Inflammatory macrophage (primary cell): ENCODE measurements around the gene GULP1.

Source experiments
- DNase-seq, 2 donors: peaks; one replicate each; pipeline ENCODE4 v3.0.0-alpha.2; 2020 to 2022

The GULP1 gene

DNA sequence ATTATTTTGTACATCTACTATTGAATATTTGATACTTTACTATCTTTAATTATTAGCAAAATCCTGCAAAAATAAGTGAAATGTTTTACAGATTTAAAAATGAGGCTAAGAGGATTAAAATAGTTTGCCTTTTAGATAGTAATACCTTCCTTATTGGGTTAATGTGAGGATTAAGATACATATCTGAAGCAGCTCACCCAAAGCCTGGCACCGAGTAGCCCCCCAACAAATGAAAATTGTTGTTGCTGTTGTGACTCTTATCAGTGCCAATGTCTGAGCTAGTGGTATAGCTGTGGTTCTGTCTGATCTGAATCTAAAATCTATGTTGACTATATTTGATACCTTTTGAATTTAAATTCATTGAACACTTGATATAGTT is 34.6 kb downstream of the GULP1 start:
- DNase-seq: no peak

DNA sequence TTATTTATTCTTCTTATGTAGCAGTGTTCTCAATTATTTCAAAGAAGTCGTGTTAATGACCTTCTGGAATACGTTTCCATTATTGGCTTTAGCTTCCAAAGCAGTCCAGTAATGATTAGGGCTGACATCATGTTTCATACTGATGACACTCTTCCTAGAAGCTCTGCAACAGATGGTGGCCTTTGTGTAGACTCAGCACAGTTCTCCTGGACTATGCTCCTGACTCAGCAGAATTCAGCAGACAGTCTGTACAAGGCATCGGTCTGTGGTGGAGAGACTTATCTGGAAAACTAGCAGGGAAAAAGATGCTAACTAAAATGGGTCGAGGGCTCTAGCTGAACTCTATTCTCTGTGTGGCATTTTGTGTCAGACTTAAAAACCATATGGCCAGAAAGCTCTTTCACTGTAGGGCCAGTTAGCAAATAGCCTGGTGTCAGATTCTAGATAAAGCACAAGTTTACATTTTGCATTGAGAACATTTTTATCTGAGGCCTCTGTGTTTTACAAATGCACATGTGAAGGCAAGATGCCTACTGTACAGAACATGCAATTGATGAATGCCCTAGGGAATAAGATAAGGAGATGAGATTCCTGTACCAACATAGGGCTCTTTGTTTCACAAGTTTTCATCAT is 35.1 kb downstream of the GULP1 start:
- no peak for DNase-seq

DNA sequence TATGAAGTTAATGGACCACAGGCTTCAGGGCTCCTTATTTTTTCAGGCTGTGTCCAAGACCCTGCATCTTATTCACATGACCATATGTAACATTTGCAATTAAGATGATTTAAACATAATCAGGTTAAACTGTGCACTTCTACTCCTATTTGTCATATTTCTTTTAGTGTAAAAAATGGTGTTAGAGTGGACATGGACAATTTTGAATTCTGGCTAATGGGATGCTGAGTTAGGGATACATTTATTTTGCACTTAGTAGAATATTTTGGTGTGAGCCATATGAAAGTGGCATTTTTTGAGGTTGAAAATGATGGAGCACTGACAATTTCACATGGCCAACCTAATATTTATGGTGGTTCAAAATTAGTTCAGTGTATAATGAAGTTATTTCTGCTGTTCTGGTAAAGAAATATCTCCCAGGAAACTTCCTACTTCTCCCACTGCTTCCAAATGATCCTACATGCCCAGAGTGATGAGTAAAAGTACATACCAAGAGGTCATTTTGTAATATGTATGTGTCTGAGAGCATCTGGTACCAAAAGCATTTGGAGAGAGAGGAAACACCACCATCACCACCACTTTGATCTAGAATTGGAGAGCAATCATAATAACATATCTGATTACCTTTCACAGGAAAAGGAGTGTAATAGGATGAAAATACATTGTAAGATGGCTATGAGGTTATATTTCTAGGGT is 36.0 kb downstream of the GULP1 start:
- DNase-seq: no peak

DNA sequence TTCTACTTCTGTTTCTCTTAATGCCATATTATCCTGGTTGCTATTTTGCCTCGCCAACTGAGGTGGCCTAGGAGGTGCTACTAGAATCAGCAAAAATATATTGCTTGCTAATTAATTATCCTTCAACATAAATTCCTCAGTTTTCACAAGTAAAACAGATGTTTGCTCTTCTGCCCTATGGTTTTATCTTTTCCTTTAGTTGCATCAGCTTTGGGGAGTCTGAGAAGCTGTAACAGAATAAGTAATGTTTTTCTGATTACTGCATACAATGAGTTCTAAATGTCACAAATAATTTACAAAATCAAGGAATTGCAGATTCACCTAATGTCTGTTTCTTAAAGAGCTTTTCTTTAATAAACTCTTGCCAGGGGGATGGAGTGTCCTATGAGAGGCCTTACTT is 36.7 kb downstream of the GULP1 start:
- no peak for DNase-seq

DNA sequence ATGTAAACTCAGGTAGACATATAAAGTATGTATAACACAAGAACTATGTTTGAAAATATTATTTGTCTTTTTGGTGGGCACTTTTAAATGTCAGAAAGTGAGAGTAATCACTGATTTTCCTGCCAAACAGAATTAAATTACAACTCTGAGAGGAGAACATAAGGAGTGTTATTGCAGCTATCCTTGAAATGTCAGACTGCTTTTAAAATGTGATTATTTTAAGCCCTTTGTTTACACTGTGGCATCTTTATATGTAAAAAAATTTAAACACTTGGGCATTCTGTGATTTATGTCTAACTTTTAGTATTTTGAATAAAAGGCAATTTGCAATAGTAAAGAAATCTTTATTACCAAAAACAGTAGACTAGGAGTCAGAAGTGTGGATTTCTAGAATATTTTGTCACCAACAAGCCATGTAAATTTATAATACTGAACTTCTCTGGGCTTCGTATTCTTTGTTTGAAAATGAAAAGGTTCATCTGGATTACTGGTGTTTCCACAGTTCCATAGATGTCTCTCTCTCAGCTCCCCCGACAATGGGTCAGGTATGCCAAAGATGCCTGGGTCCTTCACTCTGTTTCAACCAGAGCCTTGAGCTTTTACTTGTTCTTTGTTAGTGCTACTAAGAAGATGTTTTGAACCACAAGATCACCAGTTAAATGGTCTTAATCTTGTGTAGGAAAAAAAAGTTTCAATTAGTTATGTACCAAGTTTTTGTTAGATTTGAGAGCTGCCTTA is 38.8 kb downstream of the GULP1 start:
- no peak for DNase-seq

DNA sequence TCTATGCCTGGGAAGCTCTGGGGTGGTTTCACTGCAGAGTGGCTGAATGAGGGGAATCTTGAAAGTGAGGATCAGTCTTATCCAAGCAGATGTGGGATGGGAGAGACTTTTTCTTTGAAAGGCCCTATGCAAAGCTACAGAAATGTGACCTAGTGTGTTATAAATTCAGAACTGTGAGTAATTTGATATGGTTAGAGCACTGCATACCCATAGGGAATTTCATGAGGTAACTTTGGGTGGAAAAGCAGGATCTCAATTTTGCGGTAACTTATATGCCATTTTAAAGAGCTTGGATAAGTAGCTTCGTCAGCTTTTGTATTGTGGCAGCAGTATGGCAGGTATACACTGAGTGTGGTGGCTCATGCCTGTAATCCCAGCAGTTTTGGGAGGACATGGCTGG is 40.9 kb downstream of the GULP1 start:
- DNase-seq: no peak

DNA sequence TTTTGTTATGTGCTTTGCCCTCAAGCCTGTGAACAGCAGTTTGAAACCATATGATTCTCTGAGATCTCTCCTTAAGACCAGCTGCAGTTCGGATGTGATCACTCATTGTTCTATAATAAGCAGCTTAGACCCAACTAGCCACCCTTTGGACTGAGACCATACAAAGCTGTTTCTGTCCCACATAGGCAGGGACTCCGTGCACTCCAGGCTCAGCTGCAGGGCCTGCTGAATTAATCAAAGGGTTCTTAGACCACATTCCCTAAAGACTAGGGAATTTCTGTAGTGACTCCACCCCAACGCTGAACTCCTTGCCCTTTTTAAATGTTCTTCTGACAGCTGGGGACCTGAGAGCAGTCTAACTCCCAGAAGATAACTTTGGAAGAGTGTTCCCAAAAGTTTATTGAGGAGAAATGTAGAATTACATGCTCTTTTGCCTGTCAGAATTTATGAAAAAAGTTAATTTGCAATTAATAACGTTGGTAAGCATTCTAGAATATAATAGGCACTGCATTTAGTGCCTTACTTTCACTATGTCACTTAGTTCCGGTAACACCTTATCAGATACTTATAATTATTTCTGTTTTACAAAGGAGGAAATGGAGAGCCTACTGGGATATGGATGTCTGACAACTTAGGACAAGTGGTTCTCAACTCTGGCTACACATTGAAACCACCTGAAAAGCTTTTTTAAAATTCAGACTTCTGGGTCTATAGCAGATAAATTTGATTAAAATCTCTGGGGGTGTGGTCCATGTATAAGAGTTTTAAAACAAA is 42.3 kb downstream of the GULP1 start:
- no peak for DNase-seq

DNA sequence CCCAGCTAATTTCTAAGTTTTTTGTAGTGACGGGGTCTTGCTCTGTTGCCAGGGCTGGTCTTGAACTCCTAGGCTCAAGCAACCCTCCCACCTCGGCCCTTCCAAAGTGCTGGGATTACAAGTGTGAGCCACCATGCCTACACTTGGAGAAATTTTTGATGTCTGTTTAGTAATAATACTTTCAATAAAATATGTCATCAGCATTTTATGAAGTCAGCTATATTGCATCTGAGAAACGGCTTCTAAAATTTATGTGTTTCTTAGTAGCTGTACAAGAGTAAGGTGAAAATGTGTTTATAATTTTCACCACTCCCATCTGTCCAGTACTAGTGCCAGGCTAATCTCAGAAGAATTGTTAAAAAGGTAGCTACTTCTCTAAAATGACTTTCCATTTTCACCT is 46.8 kb downstream of the GULP1 start:
- DNase-seq: no peak

DNA sequence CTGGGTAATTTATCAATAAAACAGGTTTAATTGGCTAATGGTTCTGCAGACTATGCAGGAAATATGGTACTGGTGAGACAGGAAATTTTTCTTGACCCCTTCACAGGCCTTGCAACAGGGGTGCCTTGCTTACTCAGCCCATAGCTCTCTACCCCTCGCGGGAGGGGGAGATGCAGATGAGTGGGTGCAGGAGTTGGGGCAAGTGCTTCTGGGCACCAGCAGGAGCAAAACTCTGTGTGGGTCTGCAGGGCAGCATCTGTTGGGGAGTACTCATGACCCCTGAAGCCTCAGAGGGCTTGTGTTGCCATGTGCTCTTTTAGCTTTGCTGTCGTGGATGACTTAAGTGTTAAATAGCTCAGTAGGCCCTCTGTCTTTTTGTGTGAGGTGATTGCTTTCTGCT is 48.6 kb downstream of the GULP1 start:
- DNase-seq: no peak

DNA sequence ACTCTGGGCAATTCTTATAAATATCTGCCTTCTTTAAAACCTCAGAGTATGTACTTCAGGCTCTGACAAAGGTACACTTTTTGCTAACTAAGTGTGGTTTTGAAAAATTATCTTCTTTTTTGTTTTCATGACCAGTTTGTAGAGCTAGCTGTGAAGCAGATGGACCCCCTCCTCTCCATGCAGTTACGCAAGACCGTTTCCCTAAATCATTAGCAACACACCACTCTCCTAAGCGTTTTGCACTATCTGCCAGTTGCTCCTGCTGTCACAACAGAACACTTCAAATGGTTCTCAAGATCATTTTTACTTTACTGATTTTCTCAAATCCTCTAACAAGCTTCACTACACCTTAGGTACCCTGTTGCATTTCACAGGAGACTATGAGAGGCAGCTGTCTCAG is 53.3 kb downstream of the GULP1 start:
- DNase-seq: no peak

DNA sequence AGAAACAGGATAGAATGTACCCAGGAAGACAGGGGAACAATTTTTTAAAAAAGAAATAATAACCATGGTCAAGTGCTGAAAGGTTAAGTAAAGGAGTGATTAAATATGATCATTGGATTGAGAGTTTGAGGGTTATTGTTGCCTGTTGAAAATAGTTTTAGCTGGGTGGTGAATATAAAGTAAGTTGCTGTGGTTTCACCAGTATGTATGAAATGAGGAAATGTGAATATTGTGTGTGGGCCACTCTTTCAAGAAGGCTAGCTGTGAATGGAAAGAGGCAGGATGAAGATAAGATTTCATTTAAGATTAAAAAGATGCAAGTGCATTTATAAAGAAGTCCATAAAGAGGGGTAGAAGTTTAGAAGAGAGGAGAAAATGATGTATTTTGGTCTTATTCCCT is 53.8 kb downstream of the GULP1 start:
- no peak for DNase-seq

DNA sequence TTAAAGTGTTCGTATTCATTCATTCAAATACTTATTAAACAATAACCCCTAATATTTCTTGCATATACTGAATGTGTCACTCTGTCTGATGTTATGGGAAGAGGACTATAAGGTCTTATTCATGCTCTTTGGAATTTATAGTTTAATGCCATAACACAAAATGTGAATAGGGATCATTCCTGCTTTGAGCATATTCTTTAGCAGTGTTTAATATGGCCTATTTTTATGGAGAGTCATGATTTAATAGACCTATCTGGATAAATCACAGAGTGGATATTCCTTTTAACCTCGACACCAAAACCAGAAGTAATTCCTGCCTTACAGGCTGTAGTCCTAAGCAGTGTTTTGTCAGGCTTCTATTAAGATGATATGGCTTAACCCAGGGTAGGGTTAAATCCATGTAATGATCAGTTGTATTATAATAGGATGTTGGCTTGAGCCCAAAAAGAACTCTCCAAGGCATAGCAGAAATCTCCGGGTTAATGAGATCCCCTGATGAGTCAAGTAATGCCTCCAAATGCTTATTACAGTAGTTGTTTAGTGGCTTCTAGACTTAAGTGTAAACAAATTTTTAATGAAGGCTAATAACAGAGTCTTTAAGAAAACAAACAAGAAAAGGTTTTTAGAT is 54.3 kb downstream of the GULP1 start:
- DNase-seq: no peak

DNA sequence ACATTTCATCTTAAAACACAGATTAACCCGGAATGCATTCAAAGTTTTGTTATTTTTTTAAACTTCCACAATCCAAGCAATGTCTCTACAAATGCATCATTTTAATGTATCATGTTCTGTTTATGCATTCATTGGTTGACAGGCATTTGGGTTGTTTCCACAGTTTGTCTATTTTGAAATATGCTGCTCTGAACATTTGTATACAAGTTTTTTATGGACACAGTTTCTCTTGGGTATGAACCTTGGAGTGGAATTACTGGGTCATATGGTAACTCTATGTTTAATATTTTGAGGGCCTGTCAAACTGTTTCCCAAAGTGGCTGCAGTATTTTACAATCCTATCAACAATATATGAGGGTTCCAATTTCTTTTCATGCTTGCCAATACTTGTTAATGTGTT is 57.3 kb downstream of the GULP1 start:
- DNase-seq: no peak

DNA sequence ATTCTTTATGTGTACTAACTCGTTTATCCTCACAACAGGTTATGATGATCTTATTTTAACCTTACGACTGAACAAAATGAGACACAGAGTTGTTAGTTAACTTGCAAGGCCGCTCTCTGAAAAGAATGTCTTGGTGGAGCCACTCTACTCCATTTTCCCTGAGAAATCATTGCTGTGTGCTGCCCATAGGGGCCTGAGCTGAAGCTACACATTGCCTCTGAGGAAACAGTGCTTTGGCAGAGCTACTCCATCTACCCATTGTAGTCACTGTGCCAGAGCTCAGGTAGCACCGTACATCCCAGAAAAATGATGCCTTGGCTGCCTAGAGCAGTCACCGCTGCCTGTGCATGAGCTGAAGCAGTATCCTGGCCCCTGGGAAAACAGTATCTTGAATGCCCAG is 61.6 kb downstream of the GULP1 start:
- DNase-seq: no peak

DNA sequence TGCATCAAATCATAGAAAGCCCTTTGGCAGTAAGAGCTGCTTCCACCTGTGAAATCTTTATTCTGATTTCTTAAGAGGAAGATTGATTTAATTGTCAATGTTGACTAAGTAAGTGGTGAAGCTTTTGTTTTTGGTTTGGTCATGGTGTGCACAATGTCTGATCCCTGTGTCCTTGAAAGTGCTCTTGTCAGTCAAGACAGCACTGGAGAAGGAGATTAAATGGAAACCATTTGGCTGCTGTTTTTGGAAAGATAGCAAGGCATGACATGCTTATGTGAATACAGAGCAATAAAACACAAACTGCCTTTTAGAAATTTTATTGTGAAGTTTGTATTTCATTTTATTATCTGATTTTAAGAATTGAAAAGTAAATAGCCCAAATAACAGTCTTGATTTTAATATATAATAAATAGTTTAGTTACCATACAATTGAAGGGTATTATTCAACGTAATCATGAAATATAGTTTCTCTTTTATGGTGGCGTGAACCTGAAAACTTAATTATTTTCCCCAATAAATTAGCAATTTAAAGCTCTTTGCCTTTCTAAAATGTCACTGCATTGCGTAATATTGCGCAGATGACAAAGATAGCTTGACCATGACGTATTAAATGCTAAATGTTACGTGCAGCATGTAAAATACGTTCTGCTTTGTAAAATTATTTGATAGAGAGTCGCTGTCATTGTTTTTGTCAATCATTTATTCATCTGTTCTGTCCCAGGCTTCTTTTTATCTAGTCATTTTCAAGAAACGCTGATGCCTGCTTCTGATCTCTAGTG is 69.0 kb downstream of the GULP1 start:
- no peak for DNase-seq

DNA sequence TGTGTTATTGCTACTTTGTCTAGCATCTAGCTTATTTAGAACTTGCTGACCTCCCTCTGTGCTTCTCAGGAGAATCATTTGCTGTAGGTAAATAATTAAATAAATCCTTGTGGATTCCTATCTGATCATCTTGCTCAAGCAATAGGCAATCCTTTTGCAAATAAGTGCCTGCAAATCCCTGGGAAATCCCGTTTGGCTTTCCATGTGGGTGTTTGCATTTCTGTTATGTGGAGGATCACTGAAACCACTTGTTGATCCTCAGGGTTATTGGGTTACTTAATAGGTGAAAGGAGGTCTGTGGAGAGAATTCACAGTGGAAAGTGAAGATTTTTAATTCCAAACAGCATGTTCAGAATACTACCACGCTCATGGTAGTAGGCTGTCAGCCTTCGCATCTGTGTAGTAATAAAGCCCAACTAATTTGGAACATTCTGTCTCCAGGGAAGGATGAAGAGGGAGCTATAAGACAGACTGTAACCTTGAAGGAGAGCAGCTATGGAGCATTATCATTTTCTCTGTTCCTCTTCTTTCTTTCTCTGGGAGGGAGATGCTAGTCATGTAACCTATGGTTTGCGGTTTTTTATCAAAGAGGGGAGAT is 72.5 kb downstream of the GULP1 start:
- DNase-seq: no peak

DNA sequence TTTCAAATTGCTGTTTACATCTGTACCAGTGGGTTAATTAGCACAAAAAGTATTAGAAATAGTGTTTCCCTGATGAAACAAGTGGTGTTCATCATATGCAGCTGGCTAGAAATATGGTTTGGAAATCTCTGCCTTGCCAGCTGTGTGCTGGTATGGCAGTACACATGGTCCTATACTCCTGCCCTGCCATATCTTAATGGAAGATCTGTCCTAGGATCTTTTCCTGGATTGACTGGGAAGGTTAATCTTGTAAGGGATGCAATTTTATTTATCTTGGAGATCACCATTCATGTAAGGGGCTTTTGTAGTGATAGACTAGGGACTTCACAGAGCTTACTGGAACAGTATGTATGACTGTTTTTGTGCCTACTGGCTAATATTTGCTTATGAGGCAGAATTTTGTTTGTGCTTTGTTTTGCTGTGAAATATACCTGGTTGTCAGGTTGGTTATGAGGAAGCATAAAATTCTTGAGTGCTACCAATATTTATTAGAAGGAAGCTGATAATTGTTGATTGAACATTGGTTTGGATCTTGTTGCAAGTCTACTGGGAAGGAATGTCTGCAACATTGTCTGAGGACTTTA is 73.5 kb downstream of the GULP1 start:
- DNase-seq: no peak

DNA sequence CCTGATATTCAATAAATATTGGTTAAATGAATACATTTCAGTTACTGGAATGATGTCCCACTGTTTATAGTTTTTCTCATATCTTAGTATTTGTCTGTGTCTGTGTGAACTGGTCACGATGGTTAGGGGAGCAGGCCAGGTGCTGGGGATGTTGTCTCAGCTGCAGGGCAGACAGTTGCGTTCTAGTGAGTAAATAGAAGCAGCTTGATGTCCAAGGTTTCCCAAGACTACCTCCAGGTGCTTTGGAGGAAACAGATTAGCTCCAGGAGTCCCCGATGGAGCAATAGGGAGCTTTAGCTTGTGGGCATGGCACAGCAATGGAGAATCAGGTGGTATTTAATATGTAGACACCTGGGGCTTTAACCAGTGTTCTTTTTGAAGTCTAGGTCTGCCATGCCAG is 75.5 kb downstream of the GULP1 start:
- DNase-seq: no peak

DNA sequence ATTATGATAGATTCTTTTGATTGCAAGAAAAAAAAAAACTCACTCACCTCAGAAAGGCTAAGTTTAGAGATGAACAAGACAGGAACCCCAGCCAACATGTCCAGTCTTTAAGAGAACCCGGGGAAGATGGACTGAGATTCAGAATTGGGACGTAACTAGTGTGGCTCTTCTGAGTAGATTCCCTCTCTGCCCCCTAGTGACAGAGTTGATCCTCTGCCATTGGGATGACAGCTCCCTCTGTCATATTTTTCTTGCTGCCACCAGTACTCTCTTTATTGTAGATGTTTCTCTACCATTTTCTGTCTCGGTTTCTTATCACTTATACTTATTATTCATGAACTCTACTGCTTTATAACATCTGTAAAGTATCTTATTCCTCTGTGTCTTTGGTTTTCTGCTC is 77.7 kb downstream of the GULP1 start:
- DNase-seq: peak; percentile 4 to 14

DNA sequence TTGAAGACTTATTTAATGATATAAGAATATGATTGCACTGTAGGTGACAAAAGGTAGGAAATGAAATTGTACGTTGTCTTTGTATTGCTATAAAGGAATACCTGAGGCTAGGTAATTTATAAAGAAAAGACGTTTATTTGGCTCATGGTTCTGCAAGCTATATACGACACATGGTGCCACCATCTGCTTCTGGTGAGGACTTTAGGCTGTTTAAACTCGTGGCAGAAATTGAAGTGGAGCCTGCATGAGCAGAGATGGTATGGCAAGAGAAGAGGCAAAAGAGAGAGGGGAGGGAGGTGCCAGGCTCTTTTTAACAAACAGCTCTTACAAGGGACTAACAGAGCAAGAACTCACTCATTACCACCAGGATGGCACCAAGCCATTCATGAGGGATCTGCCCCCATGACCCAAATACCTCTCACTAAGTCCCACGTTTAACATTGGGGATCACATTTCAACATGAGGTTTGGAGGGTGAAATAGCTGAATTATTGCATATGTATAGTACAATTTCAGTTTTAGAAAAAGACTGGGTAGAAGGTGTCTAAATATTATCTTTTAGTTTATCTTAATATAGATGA is 86.8 kb downstream of the GULP1 start:
- DNase-seq: no peak

DNA sequence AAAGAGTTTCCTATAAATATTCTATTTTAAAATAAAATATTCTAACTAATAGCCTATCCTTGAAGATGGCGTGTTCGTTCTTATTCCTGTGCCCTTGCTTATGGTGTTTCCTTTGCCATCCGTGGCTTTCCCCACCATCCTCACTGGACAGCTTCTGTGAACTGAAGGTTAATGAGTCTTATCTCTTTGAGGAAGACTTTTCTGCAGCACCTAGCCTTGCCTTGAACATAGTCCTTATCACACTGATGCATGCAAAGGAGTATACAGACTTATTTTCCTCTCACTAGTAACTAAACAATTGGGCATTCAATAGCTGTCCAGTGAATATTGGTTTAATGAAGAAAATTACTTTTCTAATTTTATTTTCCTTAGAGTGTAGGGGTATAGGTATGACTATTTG is 88.1 kb downstream of the GULP1 start:
- no peak for DNase-seq
